Hindlimb muscle (tissue), 1 donor: ENCODE results near the gene STX8. TPM values are rescaled to one million over a fixed set of nuclear protein-coding genes. Genes with fewer than 3 reads are reported as not detected.
"Not testable (repeated sequence)": the region's sequence is repeated elsewhere in the genome, so short reads cannot be mapped to it uniquely, and the experiment has no call there.

Experiments used
- DNase-seq: peaks from one replicate; pipeline ENCODE4 v3.0.0-alpha.2; 2013
- polyA plus RNA-seq: library from polyadenylated mRNA; unstranded; fragments of 120-200 nt; gene quantifications from one replicate; pipeline ENCODE4 v1.2.1, GENCODE V29; 2013; ENCODE audit not compliant: insufficient read length

STX8 gene
- polyA plus RNA-seq, 1 donor, result 37.5 TPM

DNA sequence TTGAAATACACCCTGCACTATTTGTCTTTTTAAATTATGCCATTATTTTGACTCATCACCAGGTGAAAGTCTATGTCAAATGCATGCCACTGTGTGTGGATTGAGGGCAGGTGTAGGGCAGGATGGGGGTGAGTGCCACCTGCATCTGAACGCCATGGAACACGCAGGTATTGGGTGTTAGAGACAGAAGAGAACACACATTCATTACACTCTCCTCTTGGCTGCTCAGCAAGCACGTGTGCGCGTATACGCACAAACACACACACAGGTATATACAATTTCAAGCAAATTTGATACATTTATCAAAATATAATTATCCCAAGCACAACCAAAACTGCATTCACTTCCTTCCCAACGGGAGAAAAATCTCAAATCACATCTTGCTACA, 285.4 kb downstream of the STX8 start:
- no peak for DNase-seq

DNA sequence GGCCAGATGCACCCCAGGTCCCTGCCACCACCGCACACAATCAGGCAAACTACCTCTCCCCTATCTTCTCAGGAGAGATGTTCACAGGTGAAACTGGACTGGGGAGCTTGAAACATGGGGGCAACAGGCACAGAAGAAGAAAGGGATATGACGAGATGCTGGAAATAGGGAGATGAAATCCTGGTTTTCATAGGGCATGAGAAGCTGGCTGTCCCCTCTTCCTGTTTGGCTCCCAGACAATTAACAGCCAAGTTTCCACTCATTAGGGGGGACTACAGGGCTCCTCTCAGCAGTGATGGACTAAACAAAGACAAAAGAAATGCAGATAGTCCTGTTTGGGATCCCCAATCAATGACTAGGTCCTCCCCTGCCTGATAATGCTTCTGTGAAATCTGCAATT, 288.3 kb downstream of the STX8 start:
- DNase-seq, result no peak

DNA sequence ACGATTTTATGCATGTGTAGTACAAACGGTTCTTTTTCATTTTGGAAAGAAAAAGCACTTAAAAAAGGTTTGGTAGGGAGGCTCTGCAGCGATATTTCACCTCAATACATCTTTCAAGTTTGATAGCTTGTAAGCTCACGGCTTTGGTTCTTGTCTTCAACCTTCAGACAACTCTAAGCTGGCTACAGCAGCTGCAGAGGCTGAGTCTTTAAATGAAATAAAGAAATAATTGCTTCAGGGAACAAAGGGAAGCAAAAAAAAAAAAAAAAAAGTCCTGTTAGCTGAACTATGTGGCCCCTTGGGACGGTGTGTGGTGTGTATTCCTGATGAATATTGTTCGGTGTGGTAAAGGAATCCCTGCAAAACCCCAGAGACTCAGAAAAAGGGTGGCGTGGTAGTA, 289.2 kb downstream of the STX8 start:
- DNase-seq, result no peak

DNA sequence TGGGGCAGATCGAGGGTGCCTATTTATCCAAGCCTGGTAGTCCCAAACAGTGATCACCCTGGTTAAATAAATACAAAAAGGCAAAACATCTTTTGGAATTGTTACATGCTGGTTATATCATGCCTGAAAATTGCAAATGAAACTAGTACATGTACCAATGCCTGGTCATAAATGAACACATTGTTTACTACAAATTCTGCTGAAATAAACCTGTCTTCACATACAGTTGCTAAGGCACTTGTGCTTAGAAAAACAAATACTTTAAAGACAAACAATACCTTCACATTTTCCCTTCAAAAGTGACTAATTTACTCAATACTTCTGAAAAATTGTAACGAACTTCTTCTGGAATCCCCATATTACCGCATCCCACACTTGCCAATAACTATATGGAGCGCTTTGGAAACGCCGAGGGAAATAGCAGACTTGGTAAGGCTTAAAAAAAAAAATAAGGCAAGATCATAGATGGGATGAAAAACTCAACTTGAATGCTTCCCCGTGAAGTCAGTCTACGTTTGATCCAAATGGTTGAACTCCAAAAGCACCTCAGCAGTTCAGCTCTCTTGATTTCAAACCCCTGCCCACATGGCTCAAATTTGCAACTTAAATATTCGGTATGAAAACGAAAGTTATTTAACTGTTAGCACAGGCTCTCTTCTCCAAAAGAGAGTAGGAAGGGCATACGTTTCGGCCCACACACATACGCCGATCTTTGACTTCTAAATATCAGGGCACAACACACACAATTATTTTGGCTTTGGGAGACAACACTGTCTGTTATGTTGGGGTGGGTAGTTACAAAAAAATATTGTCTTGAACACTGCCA, 289.8 kb downstream of the STX8 start:
- no peak for DNase-seq

DNA sequence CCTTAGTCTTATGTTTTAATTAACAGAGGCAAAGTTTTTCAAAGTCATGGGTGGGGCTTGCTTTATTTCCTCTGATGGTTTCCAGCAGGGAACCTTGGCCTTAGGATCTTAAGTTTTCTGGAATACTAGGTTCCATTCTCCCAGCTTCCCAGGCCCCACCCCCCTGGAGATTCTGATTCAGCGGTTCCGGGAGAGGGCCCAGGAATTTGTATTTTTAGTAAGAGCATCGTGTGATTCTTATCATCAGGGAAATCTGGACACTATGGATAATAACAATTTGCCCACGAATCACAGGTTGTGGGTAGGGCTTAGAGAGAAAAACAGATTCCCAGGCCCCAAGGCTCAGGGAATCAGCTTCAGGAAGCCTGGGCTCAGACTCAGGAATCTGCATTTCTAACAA, 290.7 kb downstream of the STX8 start:
- DNase-seq, result no peak

DNA sequence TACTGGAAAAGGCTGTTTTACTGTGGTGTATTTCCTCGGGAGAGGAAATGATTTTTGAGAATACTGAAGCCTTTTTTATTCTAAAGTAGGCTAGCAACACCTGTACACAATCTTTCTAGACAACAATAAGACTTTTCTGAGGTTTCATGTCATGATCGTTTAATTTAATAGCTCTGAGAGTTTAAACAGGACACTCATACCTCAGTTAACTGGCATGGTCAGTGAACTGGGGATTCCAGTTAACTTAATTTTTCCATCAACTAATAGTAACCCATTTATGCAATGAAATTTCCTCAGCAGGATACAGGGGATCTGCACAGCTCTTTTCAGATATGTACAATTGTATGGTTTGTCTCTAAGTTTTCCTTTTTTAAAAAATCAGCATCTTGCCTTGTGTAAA, 291.7 kb downstream of the STX8 start:
- DNase-seq, result no peak

DNA sequence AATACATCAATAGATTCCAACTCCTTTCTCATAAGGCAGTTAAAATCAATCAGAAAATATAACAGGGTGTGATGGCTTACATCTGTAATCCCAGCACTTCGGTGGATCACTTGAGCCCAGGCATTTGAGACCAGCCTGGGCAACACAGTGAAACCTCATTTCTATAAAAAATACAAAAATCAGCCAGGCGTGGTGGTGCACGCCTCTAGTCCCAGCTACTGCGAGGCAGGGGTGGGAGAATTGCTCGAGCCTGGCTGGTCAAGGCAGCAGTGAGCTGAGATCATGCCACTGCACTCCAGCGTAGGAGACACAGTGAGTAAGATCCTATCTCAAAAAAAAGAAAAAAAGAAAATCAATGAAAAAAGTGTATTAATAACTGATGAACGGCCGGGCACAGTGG, 295.7 kb downstream of the STX8 start:
- DNase-seq, result no peak

DNA sequence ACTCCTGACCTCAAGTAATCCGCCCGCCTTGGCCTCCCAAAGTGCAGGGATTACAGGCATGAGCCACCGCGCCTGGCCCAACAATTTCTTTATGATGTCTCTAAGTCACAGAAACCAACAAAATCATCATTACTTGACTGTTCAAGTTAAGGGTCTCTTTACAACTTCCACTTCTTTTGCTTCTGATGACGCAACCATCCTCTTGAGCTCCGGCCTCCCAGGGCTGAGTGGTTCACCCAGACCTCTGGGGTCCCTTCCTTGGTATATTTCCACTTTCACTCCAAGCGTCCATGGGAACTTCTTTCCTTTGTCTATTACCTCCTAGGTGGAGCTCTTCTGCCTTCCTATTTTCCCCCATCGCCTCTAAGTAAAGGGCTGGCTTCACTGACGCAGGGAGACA, 300.6 kb downstream of the STX8 start:
- DNase-seq, result no peak

DNA sequence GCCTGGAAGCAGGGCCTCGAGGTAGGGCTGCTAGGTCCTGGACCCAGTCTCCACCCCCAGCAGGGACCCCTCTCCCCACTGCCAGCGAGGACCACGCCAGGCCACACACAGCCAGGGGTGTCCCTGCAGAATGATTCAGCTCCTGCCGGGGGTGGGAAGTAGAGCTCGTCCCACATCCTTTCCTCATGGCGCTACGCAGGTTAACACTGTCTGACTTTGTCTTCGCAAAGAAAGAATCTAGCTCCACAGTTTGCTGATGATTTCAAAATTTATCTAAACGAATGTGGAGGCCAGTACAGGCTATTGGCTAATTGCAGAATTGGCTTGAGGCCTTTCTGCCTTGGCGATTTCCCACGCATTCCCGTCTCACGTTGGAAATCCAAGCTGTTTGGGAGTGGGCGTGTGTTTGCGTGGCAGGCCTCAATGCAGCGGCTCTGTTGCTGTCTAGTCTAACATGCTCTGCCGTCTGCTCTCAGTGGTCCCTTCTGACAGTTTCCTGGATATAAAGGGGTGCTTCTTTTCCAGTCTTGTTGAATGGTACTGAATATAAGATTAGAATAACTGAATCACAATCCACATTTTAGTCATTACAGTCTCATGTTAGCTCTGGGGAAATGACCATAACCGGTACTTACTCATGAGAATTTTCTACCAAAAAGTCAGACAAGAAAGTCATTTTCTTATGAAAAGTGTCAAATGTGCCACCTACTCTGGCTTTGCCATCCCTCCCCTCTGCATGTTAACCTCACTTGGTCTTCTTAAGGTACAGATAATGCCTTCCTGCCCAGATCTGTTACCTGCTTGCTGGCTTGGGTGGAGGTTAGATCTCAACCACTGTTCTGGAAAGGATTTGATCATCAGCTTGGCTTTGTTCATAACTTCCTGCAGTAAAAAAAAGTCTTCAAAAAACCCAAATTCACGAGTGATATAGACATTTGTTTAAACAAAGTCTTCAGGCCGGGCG, 301.9 kb downstream of the STX8 start:
- peak; percentile 43 for DNase-seq

DNA sequence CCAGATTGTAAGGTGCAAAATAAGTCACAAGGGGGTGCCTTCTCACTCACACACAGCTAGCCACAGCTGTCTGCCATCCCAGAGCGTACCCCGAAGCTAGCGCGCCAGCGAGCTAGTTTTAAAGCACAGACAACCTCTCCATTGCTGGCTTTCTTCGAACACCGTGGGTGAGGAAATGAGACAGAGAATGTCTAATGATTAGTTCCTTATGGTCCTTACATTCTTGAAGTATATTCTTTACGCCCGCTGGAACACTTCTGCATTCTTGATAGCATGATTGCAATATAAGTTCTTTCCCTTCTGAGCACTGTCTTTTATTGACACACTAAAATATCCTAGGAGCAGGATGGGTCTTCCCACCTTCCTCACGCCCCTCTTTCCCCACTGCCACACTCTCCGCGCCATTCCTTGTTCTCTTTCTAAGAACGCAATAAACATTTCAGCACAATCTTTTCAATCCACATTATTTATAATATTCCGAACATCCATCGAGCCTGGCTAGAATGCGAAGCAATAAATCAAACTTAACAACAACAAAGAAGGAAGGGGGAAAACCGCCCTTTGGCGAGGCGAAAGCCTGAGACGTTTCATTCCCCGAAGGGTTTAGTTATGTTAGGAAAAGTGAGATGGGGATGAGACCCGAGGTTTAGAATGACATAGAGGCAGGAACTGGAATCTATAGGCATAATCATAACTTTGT, 303.0 kb downstream of the STX8 start:
- peak; percentile 42 for DNase-seq

DNA sequence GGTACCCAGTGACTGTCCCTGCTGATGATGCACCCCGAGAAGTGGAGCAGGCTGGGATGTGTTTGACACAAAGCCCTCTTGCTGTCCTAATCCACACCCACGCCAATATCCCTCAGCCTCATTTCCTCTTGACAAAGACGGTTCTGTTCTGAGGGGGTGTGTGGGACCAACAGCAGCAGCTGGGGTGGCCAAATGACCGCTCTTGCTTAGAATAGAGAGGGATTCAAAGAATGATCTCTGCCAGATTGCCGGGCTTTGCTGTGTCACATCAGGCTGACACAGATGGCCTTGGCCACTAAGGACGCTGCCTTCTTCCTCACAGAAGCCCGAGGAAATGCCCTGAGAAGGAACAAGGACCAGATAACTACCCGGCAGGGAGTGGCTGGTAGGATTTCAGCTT, 303.6 kb downstream of the STX8 start:
- no peak for DNase-seq

DNA sequence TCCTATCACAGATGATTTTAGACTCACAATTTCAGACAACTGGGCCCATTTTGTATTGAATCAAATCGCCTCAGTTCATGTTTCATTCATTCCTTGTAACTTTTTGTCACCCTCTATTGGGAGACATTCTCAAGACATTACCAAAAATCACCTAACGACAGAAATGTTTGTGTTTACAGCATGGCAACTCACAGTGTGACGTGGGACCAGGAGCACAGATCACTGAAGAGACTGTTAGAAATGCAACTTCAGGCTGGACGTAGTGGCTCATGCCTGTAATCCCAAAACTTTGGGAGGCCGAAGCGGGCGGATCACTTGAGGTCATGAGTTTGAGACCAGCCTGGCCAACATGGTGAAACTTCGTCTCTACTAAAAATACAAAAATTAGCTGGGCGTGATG, 304.7 kb downstream of the STX8 start:
- DNase-seq, result no peak

DNA sequence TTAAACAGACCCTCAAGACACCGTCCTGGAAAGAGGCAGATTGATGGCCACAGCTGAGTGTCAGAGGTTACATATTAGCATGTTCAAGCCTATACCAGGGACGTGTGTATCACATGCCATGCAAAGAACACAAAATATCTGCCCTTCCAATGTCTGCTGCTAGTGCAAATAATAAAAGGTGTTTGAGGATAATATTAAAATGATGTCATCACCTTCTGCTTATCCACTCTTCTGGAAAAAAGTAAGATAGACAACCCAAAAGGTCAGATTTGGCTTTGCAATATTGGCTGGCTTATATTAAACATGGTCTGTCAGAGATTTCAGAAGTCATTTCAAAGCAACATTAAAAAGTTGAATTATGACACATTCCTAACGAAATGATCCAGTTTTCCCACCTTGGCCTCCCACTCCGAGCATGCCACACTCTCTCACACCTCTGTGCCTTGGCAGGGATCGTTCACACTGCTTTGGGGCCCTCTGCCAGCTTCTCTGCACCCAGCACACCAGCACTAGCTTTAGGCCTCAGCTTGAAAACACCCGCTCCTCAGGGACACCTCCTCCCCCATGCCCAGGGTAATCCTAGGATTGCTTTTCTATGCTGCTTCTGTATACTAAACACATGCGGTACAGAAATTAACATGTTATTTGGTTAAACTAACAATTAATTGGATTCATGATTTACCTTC, 306.1 kb downstream of the STX8 start:
- DNase-seq, result no peak

DNA sequence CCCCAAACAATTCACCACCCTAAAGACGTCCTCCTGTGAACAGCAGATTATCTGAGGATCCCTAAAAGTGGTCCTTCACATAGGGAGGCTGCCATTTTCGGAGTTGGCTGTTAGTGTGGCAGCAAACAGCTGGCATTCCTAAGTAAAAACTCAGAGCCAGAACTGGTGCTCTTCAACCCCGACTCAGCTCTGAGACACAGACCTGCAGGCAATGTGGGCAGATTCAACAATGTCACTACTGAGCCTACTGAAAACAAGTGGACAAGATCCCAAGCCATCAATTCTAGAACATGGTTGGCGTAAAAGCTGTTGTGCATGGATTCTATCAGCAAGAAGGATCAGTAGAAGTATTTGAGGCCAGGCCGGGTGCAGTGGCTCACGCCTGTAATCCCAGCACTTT, 307.1 kb downstream of the STX8 start:
- DNase-seq, result no peak

DNA sequence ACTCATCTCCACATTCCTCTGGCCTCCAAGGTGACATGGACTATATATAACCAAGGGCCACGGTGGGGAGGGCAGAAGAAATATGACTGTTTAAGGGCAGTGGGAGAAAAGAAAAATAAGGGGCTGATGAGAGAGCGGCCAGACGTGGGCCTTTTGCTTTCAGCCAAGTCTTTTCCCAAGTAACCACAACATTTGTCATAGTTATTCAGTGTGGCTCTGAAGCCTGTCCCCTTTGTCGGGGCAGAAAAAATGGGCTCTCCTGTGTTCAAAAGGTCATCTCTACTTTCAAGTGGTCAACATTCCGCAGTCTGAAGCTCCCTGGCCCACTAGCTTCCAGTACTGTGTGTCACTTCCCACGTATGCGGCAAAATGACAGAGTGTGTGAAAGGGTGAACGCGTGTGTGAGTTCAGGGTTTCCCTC, 308.9 kb downstream of the STX8 start:
- no peak for DNase-seq

DNA sequence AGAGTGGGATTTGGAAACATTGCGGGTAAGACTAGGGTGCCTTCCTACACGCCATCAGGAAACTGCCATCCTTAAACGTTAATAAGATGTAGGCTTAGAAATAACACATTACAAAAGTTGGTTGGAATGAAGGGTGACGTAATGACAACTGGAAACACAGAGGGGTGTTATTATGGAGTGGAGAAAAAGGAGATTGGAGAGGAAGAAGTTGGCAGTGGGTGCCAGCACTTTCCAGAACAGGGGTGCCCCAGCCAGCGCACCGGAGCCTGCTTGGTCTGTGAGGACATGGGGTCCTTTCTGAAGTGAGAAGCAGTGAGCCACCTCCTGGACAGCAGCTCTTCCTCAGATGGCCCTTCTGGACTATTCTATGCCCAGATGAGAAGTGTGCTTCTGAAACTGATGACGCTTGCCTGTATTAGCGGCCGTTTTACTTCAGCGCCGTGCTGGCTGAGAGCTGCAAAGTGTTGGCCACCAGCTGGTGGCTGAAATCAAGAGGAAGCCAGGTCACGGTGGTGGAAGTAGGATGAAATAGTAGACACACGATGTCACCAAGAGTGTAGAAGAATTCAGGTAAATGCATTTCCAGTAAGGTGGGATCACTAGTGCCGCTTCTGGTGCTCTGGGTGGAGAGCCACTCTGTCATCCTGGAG, 309.5 kb downstream of the STX8 start:
- DNase-seq, result no peak

DNA sequence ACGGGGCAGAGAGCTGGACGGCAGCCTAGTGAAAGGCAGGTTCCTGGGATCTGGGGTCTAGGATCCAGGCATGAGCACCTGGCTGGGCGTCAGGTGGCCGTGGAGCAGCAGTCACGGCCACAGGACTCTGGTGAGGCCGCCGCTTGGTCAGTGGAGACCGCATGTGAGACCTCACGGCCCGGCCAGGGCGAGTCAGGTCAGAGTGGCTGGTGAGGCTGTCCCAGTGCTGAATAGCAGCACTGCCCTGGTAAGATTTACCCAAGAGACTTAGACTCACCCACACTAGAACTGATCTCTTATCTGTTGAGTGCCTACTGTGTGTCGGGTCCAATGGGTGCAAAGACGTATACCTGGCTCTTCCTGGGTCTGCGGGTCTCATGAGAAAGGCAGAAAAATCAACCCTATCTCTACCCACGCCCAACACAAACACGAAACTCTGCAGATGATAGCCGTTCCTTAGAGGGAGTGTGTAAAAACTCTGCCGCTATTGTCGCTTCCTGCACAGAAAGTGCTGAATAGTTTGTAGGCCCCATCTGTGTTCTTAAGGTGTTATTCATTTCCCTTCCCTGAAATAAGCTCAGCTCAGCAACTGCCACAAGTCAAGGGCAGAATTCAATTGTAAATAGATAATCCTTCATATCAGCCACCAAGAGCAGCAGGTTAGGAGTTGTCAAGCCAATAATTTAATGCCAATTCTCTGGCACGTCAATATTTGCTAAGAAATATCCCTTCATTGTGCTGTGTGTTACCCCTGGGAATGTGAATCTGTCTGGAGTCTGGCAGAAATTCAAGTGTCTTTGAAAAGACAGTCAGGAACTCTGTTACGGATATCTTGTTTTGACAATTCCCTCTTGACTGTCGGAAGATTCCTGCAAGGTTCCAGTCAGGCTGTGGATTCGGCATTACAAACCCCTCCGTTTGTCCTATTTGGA, 314.3 kb downstream of the STX8 start:
- DNase-seq, result no peak

DNA sequence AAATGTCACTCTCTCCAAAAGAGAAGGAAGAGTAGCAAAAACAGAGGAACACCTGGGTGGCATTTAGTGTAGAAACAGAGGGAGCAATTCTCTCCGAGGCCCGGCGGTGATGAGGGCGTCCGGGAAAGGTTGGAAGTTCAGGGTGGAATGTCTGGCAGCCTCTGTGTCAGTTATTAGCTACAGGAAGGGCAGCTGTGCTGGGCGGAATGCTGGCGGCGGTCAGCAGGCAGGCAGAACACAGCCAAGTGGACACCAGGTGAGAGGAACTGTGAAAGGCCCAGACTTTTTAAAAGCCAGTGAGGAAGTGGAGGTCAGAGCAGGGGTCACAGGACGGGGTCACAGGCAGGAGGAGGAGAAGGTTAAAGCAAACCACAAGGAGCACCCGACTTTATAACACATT, 316.2 kb downstream of the STX8 start:
- no peak for DNase-seq

DNA sequence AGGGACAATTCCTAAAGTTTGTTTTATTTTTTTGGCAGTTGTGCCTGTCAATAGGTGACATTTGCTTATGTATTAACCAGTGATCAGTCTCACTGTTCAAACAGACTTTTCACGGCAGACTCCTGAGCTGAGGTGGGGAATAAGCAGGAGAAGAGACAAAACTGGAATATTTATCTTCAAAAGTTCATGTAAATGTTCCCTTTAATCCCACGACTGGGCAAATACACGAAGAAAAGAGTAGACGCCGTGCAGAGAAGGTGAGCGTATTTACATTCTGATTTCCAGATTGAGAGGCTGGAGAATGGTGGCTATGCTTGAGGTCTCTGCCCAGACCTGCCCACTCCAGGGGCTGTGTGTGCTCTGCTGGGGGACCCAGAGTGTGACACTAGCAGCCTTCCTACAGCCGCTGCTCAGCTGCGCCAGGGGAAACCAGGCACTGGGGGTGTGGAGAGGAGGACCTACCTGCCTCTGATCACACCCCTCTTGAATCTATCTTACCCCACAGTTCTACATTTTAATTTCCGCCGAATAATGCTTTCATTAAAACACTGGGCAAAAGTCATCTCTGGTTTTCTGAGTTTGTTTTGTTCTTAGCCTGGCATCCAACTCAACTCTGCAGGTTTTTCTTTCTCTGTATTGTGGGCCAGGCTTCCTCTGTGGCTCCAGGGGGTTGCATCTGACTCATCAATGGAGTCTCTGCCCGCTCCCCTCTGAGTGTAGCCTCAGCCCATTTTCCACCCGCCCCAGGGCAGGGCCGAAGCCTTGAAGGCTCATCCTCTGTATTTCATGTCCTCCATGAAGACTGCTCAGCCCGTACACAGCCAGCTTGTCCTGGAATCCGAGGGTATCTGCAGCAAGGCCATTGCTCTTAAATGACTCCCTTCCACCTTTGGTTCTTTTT, 317.3 kb downstream of the STX8 start:
- DNase-seq, result no peak

DNA sequence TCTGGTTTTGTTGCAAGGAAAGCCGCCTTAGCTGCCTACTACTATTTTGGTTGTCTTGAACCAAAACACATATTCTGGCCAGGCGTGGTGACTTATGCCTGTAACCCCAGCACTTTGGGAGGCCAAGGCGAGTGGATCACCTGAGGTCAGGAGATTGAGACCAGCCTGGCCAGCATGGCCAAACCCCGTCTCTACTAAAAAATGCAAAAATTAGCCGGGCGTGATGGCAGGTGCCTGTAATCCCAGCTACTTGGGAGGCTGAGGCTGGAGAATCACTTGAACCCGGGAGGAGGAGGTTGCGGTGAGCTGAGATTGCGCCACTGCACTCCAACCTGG, 318.0 kb downstream of the STX8 start:
- not testable (repeated sequence) for DNase-seq
